ENCODE data around the gene UCN3.

DNA sequence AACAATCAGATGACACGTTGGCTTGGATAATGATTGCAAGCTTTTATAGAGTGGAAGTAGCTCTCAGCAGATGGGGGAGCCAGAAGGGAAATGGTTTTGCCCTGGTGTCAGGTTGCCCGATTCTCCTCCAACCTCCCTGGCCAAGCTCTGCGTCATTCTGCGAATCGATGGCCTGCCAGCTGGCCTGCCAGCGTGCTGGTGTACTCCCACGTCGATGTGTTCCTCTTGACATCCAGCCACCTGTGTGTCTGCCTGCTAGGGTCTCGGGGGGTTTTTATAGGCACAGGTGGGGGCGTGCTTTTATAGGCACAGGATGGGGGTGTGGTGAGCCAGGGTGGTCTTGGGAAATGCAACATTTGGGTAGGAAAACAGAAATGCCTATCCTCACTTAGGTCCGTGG lies 52.2 kb downstream of the UCN3 start:
- TF ChIP-seq, protein P1, sequence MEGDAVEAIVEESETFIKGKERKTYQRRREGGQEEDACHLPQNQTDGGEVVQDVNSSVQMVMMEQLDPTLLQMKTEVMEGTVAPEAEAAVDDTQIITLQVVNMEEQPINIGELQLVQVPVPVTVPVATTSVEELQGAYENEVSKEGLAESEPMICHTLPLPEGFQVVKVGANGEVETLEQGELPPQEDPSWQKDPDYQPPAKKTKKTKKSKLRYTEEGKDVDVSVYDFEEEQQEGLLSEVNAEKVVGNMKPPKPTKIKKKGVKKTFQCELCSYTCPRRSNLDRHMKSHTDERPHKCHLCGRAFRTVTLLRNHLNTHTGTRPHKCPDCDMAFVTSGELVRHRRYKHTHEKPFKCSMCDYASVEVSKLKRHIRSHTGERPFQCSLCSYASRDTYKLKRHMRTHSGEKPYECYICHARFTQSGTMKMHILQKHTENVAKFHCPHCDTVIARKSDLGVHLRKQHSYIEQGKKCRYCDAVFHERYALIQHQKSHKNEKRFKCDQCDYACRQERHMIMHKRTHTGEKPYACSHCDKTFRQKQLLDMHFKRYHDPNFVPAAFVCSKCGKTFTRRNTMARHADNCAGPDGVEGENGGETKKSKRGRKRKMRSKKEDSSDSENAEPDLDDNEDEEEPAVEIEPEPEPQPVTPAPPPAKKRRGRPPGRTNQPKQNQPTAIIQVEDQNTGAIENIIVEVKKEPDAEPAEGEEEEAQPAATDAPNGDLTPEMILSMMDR (IDR thresholded peaks at IDR 0.05): no peak
- TF ChIP-seq EP300 (IDR thresholded peaks at IDR 0.05): no peak
- TF ChIP-seq POLR2A (IDR thresholded peaks at IDR 0.05): no peak
- no peak for TF ChIP-seq POLR2AphosphoS5 (IDR thresholded peaks at IDR 0.05)

All from sigmoid colon (tissue), 4 donors.